Liver (tissue), 9 donors: ENCODE measurements around the gene ZNF584. TPM values are rescaled to one million over a fixed set of nuclear protein-coding genes. Genes with fewer than 3 reads are reported as not detected.

ENCODE experiments used
- DNase-seq: peaks from one replicate; pipeline ENCODE4 v3.0.0-alpha.2; 2017; ENCODE audit warnings: low spot score
- H3K27ac ChIP-seq, 2 donors: one replicate each; pipeline ENCODE4 v1.7.0; 2013; ENCODE audit warnings: inconsistent platforms in 2 of 2, low read length in 2 of 2, control low read depth in 1 of 2, low read depth in 1 of 2, mild to moderate bottlenecking in 1 of 2
- H3K27me3 ChIP-seq, 4 donors: one replicate each; pipeline versions ENCODE4 v1.6.1 to v1.7.0; 2013; ENCODE audit warnings: low read length in 3 of 4, inconsistent platforms in 1 of 4, mild to moderate bottlenecking in 1 of 4, moderate library complexity in 1 of 4; ENCODE audit not compliant: control insufficient read depth in 4 of 4, insufficient read depth in 4 of 4
- H3K36me3 ChIP-seq, 4 donors: one replicate each; pipeline versions ENCODE4 v1.6.1 to v1.7.0; 2013; ENCODE audit warnings: low read length in 3 of 4, mild to moderate bottlenecking in 3 of 4, low read depth in 1 of 4, moderate library complexity in 1 of 4; ENCODE audit not compliant: control insufficient read depth in 4 of 4, insufficient read depth in 3 of 4
- H3K4me1 ChIP-seq, 4 donors: one replicate each; pipeline versions ENCODE4 v1.6.1 to v1.7.0; 2013; ENCODE audit warnings: low read length in 3 of 4, mild to moderate bottlenecking in 3 of 4, moderate library complexity in 1 of 4; ENCODE audit not compliant: control insufficient read depth in 4 of 4, insufficient read depth in 4 of 4
- H3K4me3 ChIP-seq, 3 donors: one replicate each; pipeline versions ENCODE4 v1.6.1 to v1.7.0; 2013; ENCODE audit warnings: low read length in 3 of 3, control low read depth in 1 of 3, low read depth in 1 of 3, mild to moderate bottlenecking in 1 of 3
- H3K9ac ChIP-seq, 2 donors: one replicate each; pipeline ENCODE4 v1.7.0; 2013; ENCODE audit warnings: low read length in 2 of 2, mild to moderate bottlenecking in 2 of 2, moderate library complexity in 2 of 2, control low read depth in 1 of 2, low read depth in 1 of 2
- H3K9me3 ChIP-seq, 4 donors: one replicate each; pipeline versions ENCODE4 v1.6.1 to v1.7.0; 2013; ENCODE audit warnings: low read length in 3 of 4; ENCODE audit not compliant: control insufficient read depth in 4 of 4
- EGR1 ChIP-seq, 2 donors: IDR thresholded peaks; 2 replicates each; pipeline ENCODE4 v1.6.1; 2016 to 2018; ENCODE audit warnings: antibody characterized with exemption in 2 of 2, low read depth in 2 of 2
- FOXA1 ChIP-seq: IDR thresholded peaks from 2 replicates; pipeline ENCODE4 v1.6.1; 2016; ENCODE audit warnings: antibody characterized with exemption
- FOXA2 ChIP-seq: IDR thresholded peaks from 2 replicates; pipeline ENCODE4 v1.6.1; 2016; ENCODE audit warnings: antibody characterized with exemption
- GABPA ChIP-seq, 2 donors: IDR thresholded peaks in 1 of 2; conservative IDR thresholded peaks in 1 of 2; 2 replicates each; pipeline ENCODE4 v1.6.1; 2016; ENCODE audit warnings: antibody characterized with exemption in 2 of 2, mild to moderate bottlenecking in 1 of 2, moderate library complexity in 1 of 2
- HNF4A ChIP-seq, 2 donors: conservative IDR thresholded peaks; 2 replicates each; pipeline ENCODE4 v1.6.1; 2016; ENCODE audit warnings: antibody characterized with exemption in 2 of 2, mild to moderate bottlenecking in 2 of 2
- HNF4G ChIP-seq: IDR thresholded peaks from 2 replicates; pipeline ENCODE4 v1.6.1; 2016; ENCODE audit warnings: antibody characterized with exemption
- JUND ChIP-seq, 2 donors: IDR thresholded peaks; 2 replicates each; pipeline ENCODE4 v1.6.1; 2016; ENCODE audit warnings: antibody characterized with exemption in 2 of 2
- NR2F2 ChIP-seq: IDR thresholded peaks from 2 replicates; pipeline ENCODE4 v1.6.1; 2016; ENCODE audit warnings: antibody characterized with exemption
- RAD21 ChIP-seq, 2 donors: IDR thresholded peaks; 2 replicates each; pipeline ENCODE4 v1.6.1; 2016; ENCODE audit warnings: antibody characterized with exemption in 2 of 2, mild to moderate bottlenecking in 2 of 2
- RXRA ChIP-seq, 2 donors: IDR thresholded peaks; 2 replicates each; pipeline ENCODE4 v1.6.1; 2017 to 2018; ENCODE audit warnings: antibody characterized with exemption in 2 of 2, mild to moderate bottlenecking in 1 of 2
- SP1 ChIP-seq: IDR thresholded peaks from 2 replicates; pipeline ENCODE4 v1.6.1; 2018; ENCODE audit warnings: antibody characterized with exemption, mild to moderate bottlenecking
- TAF1 ChIP-seq: conservative IDR thresholded peaks from 2 replicates; pipeline ENCODE4 v1.6.1; 2016; ENCODE audit warnings: antibody characterized with exemption, mild to moderate bottlenecking
- YY1 ChIP-seq: IDR thresholded peaks from 2 replicates; pipeline ENCODE4 v1.6.1; 2016; ENCODE audit warnings: antibody characterized with exemption, mild to moderate bottlenecking
- WGBS: extraction: QIAGEN DNeasy Blood & Tissue Kit; methylation state at CpG from one replicate; pipeline ENCODE4 v1.1.7; 2013; 5-methylcytosine and 5-hydroxymethylcytosine counted together
- polyA plus RNA-seq, 2 donors: library from polyadenylated mRNA; stranded (reverse) in 1 of 2; unstranded in 1 of 2; fragments of 200-250 nt in 1 of 2; fragments of >200 nt in 1 of 2; fragmentation: Nextera tagmentation in 1 of 2; extraction: Ambion mirVana in 1 of 2; gene quantifications; one replicate each; pipeline versions ENCODE4 v1.2.1 to v1.2.3, GENCODE V29; 2013 to 2015
- total RNA-seq, 2 donors: library from RNA; depleted of rRNA; stranded (reverse); fragments of >200 nt; gene quantifications; one replicate each; pipeline ENCODE4 v1.2.3, GENCODE V29; 2014
- TF ChIP-seq, protein P1 (sequence below): IDR thresholded peaks from 2 replicates; pipeline ENCODE4 v1.6.1; 2016; ENCODE audit warnings: antibody characterized with exemption
- TF ChIP-seq, protein P2 (sequence below): fragments of 150-350 bp; IDR thresholded peaks from 2 replicates; pipeline ENCODE4 v1.5.1; 2017; ENCODE audit warnings: improper control_type of control experiment, low read depth, low read length; ENCODE audit not compliant: missing input control
- TF ChIP-seq, protein P3 (sequence below): IDR thresholded peaks from 2 replicates; pipeline ENCODE4 v1.6.1; 2016; ENCODE audit warnings: antibody characterized with exemption
- TF ChIP-seq, protein P4 (sequence below): IDR thresholded peaks from 2 replicates; pipeline ENCODE4 v1.6.1; 2016; ENCODE audit warnings: antibody characterized with exemption
- donor health status: healthy.
- donor health status: healthy.
- donor health status: healthy.
- donor health status: healthy.
- donor health status: healthy.

ZNF584 gene
- total and polyA plus RNA-seq, 4 donors, result 3.6 to 12.6 (median 10.0) TPM

DNA sequence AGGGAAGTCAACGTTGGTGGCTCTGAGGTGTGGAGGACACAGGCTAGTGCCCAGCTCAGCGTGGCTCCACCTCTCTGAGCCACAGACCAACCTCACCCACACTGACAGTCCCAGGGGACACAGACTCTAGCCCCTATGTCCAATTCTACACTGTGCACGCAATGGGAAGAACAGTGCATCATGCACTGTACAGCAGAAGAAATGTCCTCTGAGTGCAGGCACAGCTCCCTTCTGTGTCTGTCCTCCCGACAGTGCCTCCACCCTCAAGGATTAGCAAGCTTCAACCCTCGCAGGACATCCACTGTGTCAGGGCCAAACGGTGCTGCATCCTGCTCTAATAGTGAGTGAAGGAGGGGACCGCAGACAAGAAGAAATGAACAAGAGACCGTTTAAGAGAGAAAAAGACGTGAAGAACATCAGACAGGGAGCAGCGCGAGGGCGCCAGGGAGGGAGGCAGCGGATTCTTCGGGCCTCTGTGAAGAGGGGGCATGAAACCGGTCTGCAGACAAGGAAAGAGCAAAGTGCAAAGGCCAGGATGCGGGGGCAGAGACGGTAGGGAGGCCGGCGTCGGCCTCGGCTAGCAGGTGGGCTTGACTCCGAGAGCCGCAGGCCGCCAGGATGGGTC is 28.3 kb upstream of the ZNF584 start:
- Histone ChIP-seq H3K4me1 (peaks cover 6 to 28% (median 18%) of the 10 kb centered on the region in 4 donors), H3K36me3 (no peaks in the 10 kb centered on the region), H3K9me3 (no peaks in the 10 kb centered on the region), H3K9ac (peak overlapping the region in 1 of 2 donors; percentile 6), H3K27me3 (no peaks in the 10 kb centered on the region), H3K27ac (peak overlapping the region; percentile 93 to 96), H3K4me3 (peak overlapping the region; percentile 70 to 80 (median 73))
- DNase-seq, result no peak
- 6% methylated on average over 24 of the region's 24 CpGs for WGBS
- TF ChIP-seq EGR1 (IDR thresholded peaks at IDR 0.05; ENCODE audit: low read depth in 2 of 2), result peak in 1 of 2 donors; percentile 49
- TF ChIP-seq HNF4A (conservative IDR thresholded peaks at IDR 0.05), result peak in 1 of 2 donors; percentile 68
- TF ChIP-seq, protein P1, sequence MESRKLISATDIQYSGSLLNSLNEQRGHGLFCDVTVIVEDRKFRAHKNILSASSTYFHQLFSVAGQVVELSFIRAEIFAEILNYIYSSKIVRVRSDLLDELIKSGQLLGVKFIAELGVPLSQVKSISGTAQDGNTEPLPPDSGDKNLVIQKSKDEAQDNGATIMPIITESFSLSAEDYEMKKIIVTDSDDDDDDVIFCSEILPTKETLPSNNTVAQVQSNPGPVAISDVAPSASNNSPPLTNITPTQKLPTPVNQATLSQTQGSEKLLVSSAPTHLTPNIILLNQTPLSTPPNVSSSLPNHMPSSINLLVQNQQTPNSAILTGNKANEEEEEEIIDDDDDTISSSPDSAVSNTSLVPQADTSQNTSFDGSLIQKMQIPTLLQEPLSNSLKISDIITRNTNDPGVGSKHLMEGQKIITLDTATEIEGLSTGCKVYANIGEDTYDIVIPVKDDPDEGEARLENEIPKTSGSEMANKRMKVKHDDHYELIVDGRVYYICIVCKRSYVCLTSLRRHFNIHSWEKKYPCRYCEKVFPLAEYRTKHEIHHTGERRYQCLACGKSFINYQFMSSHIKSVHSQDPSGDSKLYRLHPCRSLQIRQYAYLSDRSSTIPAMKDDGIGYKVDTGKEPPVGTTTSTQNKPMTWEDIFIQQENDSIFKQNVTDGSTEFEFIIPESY, result no peak
- TF ChIP-seq FOXA1, result no peak

DNA sequence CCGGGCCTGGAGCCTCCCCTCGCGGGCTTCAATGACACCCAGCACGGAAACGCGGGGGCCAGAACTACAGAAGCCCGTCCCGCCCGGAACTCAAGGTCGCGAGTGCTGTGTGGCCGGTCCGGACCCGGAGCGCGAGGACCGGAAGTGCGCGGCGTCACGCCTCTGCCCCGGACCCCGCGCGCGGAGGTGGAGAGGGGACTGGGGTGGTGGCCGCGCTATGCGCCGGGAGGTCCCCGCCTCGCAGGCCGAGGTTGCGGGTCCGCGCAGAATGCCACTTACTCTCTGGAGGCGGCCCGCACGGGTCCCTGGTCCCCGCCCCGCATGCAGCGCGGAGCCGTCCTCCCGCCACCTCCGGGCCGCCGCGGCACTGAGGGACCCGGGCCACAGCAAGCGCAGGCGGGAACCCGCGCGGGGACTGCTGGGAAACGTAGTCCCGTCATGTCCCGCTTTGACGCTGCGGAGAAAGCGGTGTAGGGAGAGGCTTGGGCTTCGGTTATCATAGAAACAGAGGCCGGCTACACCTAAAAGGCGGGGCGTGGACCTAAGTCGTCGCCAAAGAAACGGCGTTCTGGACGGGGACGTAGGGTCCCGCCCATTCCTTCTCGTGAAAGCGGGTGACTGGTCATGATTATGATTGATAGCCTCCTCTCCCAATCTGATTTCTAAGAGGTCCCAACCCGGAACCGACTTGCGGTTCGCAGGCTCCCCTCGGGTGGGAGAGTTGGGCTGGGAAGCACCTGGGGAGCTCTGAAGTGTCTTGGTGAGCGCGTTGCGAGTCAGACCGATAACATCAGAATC is 27.6 kb upstream of the ZNF584 start, which contains the start of gene ZNF837:
TSS of gene ZNF837 (minus strand) at position 369 of the 798 bp plus-strand sequence. CDS start 11,698 bp downstream, outside the sequence.
- peak; percentile 95 for DNase-seq
- Histone ChIP-seq H3K27me3 (no peaks in the 10 kb centered on the region), H3K9me3 (no peaks in the 10 kb centered on the region), H3K9ac (peak within 1 kb of the TSS; percentile 6 to 36), H3K4me3 (peak within 1 kb of the TSS; percentile 71 to 80 (median 73)), H3K36me3 (no peaks in the 10 kb centered on the region), H3K27ac (peak within 1 kb of the TSS; percentile 93 to 96), H3K4me1 (peaks cover 13 to 36% (median 24%) of the 10 kb centered on the region in 4 donors)
- WGBS, result under 1% methylated on average over 83 of the region's 83 CpGs
- TF ChIP-seq SP1, result peak; percentile 74
- TF ChIP-seq, protein P2, sequence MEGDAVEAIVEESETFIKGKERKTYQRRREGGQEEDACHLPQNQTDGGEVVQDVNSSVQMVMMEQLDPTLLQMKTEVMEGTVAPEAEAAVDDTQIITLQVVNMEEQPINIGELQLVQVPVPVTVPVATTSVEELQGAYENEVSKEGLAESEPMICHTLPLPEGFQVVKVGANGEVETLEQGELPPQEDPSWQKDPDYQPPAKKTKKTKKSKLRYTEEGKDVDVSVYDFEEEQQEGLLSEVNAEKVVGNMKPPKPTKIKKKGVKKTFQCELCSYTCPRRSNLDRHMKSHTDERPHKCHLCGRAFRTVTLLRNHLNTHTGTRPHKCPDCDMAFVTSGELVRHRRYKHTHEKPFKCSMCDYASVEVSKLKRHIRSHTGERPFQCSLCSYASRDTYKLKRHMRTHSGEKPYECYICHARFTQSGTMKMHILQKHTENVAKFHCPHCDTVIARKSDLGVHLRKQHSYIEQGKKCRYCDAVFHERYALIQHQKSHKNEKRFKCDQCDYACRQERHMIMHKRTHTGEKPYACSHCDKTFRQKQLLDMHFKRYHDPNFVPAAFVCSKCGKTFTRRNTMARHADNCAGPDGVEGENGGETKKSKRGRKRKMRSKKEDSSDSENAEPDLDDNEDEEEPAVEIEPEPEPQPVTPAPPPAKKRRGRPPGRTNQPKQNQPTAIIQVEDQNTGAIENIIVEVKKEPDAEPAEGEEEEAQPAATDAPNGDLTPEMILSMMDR, result no peak
- TF ChIP-seq HNF4G, result no peak
- TF ChIP-seq, protein P3, sequence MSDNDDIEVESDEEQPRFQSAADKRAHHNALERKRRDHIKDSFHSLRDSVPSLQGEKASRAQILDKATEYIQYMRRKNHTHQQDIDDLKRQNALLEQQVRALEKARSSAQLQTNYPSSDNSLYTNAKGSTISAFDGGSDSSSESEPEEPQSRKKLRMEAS, result peak; percentile 41
- TF ChIP-seq RAD21 (IDR thresholded peaks at IDR 0.05), result peak; percentile 4 to 41
- no peak for TF ChIP-seq FOXA2
- TF ChIP-seq GABPA (IDR thresholded peaks at IDR 0.05 in 1 of 2, conservative IDR thresholded peaks at IDR 0.05 in 1 of 2), result peak; percentile 83 to 94
- peak in 1 of 2 donors; percentile 11 for TF ChIP-seq RXRA (IDR thresholded peaks at IDR 0.05)
- TF ChIP-seq, protein P4, sequence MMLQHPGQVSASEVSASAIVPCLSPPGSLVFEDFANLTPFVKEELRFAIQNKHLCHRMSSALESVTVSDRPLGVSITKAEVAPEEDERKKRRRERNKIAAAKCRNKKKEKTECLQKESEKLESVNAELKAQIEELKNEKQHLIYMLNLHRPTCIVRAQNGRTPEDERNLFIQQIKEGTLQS, result no peak
- TF ChIP-seq NR2F2, result peak; percentile 87
- peak; percentile 33 to 75 for TF ChIP-seq HNF4A (conservative IDR thresholded peaks at IDR 0.05)
- TF ChIP-seq YY1, result peak; percentile 29
- TF ChIP-seq TAF1, result no peak
- TF ChIP-seq EGR1 (IDR thresholded peaks at IDR 0.05; ENCODE audit: low read depth in 2 of 2), result peak in 1 of 2 donors; percentile 30
- TF ChIP-seq JUND (IDR thresholded peaks at IDR 0.05), result no peak
- TF ChIP-seq, protein P1, result peak; percentile 16
